ENCODE measurements around the gene SDS.
"Not testable (repeated sequence)": the region's sequence is repeated elsewhere in the genome, so short reads cannot be mapped to it uniquely, and the experiment has no call there.

SDS gene

DNA sequence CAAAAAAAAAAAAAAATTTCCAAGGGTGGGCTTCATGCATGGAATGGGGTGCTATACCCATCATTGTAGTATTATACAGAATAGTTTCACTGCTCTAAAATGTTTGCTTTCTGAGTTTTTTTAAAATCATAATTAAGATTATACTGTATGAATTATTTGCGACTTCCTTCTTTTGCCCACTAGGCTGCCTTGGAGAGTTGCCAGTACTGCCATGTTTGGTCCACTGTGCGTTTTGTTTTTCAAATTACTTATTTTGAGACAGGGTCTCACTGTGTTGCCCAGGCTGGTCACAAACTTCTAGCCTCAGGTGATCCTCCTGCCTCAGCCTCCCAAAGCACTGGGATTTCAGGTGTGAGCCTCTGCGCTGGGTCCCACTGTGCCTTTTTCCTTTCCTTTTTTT is 25.4 kb downstream of the SDS start:
- DNase-seq (ENCODE audit: low read depth in 2 of 2), result no peak

DNA sequence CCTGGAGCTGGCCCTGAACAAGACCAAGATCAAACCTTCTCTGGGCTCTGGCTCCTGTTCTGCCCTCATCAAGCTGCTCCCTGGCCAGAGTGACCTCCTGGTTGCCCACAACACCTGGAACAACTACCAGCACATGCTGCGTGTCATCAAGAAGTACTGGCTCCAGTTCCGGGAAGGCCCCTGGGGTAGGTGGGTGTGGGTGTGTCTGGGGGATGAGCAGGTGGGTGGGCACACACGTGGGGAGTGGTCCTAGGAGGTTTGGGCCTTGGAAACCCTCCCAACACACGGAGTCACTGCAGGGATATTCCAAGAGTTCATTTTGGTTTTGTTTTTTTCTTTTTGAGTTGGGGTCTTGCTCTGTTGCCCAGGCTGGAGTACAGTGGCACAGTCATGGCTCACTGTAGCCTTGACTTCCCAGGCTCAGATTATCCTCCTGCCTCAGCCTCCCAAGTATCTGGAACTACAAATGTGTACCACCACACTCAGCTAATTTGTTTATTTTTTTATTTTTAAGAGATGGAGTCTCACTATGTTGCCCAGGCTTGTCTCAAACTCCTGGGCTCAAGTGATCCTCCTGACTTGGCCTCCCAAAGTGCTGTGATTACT is 28.8 kb downstream of the SDS start:
- DNase-seq (ENCODE audit: low read depth in 2 of 2), result no peak

DNA sequence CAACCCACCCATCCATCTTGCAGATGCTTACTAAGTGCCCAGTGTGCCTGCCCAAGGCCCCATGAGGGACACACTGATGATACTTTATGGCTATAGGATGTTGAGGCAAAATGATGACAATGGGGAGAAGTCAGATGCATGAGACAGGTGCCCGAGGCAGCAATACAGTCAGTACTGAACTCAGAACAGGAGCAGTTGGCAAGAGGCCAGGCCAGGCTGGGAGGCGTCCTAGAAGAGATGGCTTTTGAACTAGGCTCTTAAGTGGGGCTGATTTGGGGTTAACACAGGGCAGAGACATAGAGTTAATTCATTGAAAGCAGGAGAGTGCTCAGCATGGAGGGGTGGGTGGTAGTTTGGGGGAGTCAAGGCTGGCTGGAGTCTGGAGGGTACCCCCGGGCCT is 29.7 kb downstream of the SDS start:
- no peak for DNase-seq (ENCODE audit: low read depth in 2 of 2)

DNA sequence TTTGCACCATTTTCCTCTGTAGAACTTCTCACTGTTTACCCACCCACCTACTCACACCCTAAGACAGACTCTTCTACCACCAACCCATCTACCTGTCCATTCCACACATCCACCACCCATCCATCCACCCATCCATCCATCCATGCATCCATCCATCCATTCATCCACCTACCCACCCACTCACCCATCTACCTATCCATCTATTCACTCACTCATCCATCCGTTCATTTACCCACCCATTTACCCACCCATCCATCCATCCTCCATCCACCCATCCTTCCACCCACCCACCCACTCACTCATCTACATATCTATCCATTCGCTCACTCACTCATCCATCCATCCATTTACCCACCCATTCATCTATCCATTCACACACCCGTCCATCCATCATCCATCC is 30.2 kb downstream of the SDS start:
- DNase-seq (ENCODE audit: low read depth in 2 of 2), result no peak

DNA sequence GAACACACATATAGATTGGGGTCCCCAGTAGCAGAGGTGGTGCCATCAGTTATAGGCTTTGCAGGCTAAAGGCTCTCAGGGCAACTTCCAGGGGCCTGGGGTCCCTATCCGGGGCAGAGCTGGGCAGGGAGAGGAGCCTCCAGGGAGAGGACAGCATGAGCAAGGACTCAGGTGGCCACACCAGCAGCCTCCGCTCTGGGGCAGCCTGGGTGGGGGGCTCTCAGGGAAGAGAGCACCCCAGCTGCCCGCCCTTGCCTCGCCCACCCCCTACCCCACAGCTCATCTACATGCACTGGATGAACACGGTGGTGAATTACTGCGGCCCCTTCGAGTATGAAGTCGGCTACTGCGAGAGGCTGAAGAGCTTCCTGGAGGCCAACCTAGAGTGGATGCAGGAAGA is 31.3 kb downstream of the SDS start:
- no peak for DNase-seq (ENCODE audit: low read depth in 2 of 2)

DNA sequence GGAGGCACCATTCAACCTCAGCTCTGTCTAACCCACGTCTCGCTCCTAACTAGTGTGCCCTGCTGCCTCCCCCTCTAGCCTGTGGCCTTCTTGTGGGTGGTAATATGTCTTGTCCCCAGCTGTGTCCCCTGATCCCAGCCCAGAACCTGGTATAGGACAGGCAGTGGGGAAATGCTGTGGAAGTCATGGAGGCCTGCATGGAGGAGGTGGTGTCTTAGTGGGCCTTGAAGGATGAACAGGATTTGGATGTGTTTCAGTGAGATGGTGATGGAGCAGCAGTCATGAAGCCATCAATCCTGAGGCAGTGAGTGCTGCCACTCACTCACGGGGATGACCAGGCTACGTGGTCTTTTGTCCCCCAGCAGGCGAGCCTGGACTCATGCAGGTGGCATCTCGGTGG is 31.9 kb downstream of the SDS start:
- DNase-seq (ENCODE audit: low read depth in 2 of 2), result no peak

DNA sequence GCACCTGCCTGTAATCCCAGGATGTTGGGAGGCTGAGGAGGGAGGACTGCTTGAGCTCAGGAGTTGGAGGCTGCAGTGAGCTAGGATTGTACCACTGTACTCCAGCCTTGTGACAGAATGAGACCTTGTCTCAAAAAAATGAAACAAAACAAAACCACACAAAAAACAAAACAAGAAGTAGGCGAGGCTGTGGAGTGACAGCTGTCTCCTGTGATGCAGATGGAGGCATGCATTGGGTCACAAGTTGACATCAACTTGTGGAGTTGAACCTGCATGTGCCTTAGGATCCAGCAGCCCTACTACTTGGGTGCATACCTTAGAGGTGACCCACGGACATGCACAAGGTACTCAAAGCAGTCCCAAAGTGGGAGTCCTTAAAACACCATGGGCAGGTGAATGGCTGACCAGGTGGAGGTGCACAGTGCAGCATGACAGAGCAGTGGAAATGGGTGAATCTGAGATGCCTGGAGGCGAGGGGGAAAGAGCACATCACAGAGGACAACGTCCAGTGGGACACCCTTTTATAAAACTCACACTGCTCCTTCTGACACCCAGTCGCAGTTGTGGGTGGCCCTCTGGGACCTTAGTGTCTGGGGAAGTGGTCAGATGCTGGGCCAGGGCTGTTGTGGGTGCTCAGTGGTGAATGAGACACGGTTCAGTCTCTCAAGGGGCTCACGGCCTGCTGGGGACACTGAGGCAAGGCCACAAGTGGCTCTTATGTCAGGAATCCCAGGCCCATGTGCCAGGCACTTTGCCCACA is 32.6 kb downstream of the SDS start:
- no peak for DNase-seq (ENCODE audit: low read depth in 2 of 2)

DNA sequence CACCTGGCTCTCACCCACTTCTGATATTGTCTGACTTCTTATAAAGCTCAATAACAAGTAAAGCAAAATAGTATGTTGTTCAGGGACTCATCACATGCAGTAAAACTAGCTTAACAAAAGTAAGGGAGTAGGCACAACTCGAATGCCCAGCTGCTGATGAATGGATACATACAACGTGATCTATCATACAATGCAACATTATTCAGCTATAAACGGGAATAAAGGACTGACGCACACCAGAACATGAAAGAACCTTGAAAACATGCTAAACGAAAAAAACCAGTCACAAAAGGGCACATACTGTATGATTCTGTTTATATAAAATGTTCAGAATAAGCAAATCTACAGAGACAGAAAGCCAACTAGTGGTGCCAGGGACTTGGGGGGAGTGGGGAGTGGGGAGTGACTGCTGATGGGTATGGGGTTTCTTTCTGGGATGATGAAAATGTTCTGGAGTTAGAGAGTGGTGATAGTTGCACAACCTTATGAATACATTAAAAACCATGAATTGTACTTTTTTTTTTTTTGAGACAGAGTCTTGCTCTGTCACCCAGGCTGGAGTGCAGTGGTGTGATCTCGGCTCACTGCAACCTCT is 34.2 kb downstream of the SDS start:
- no peak for DNase-seq (ENCODE audit: low read depth in 2 of 2)

DNA sequence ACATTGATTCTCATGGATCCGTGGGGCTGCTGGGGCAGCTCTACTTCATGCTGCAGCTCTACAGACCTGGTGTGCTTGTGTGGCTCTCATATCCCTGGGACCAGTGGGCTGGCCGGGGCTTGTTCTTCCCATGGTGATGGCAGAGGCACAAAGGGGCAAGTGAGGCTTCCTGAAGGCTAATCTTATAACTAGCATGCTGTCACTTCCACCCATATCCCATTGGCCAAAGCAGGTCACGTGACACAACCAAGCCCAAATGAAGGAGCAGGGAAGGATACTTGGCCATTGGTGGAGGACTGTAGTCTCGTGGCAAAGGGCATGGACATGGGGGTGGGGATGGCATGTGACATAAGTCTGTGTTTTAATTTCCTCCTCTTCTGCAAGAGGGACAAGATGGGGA is 35.4 kb downstream of the SDS start:
- DNase-seq (ENCODE audit: low read depth in 2 of 2), result no peak

DNA sequence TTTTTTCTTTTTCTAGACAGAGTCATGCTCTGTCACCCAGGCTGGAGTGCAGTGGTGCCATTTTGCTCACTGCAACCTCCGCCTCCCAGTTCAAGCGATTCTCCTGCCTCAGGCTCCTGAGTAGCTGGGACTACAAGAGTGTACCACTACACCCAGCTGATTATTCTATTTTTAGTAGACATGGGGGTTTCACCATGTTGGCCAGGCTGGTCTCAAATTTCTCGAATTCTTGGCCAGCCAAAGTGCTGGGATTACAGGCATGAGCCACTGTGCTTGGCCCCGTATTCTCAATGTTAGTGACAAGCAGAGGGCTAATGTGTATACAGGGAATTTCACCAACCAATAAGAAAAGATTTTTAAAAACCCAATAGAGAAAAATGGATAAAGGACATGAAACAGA is 36.9 kb downstream of the SDS start:
- no peak for DNase-seq (ENCODE audit: low read depth in 2 of 2)

DNA sequence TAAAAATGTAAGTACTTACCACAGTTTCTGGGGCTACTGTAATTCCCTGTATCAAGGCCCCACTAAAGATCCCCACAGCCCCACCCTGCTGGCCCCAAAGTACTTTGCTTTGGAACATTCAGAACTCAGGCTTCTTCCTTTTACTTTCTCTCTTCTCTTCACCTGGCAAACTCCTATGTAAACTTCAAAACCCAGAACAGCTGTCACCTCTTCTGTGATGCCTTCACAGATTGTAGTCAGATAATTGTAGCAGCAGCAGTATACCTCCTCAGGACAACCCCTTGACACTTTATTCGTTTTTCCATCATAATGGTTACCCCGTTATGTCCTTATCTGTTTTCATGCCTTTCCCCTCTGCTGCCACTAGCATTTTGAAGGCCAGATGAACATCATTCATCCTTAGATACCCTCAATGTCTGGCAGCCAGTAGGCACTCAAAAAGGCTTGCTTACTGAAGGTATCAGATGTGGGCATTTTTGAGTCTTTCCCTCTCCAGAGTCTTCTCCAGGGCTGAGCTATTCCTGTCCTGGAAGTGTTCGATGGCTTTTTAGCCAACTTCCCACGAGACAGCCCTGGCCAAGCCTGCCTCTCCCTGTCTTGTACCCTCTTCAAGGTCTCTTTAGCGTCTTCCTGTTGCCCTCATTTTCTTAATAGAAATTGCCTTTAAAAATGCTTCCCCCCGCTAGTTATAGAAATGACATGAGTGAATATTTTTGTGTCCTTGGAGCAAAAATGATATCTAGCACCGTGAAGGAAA is 37.9 kb downstream of the SDS start:
- DNase-seq (ENCODE audit: low read depth in 2 of 2), result no peak

DNA sequence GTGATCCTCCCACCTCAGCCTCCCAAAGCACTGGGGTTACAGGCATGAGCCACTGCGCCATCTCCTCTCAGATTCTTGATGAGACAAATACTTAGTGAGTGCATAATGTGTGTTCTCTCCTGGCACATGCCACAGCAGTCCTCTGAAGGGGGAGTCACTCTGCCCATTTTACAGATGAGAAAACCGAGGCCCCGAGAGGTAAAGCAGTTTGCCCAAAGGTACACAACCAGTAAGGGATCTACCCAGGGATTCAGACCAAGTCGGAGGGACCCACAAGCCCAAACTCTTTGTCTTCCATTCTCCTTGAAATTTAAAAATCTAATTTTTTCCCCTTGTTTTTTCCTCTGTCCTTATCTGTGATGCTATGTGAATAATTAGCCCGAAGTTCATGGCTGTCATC is 39.0 kb downstream of the SDS start:
- DNase-seq (ENCODE audit: low read depth in 2 of 2), result no peak

DNA sequence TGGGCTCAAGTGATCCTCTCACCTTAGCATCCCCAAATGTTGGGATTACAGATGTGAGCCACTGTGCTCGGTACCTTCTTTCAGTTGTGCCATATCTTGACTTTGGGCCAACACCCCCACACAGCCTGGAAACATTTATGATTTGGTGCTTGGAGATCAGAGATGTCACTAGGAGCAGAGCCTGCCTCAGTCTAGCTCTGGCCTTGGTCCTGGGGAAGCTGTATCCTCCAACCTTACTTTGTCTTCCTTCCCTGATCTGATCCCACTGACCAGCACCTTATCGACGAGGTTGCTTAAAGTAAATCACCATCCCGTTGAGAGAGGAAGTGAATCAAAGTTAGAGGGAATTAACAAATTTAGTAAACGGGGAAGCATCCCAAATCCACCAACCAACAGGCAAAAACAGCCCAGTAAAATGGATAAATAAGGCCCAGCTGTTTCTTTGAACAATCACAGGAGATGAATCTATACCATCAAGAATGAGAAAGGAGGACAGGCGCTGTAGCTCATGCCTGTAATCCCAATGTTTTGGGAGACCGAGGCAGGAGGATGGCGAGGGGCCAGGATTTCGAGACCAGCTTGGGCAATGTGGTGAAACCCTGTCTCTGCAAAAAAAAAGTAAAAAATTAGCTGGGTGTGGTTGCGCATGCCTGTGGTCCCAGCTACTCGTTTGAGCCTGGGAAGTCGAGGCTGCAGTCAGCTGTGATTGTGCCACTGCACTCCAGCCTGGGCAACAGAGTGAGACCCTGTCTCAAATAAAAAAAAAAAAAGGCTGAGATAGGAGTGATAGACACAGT is 41.9 kb downstream of the SDS start:
- no peak for DNase-seq (ENCODE audit: low read depth in 2 of 2)

DNA sequence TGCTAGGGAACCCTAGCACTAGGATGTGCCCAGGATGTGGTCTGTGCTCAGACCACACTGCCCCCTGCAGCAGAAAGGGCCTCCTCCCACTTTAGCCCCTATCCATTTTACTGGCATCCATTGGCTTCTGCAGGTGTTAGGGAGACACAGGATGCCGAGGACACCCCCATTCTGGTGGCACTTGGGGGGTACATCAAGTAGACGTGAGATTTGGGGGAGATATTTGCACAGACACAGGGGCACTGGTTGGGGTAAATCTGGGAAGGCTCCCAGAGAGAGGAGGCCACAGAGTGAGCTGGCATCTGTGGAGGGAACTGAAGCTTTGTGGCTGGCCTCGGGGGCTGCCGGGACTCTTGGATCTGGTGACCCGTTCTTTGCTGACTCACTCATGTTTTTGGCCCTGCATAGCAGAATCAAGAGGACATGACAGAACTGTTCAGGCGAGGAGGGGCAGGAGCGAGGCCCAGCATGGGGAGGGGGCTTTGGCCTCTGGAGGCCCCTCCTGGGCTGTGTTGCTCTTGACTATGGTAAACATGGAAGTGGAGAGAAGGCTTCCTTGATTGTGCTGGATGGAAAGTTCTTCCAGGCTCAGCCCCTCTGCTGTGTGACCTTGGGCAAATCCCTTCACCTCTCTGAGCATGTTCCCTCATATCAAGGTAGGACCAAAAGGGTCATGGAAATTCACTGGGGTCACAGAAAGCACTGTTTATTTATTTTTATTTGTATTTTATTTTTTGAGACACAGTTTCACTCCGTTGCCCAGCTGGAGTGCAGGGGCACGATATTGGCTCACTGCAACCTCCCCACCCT is 43.5 kb downstream of the SDS start:
- no peak for DNase-seq (ENCODE audit: low read depth in 2 of 2)

DNA sequence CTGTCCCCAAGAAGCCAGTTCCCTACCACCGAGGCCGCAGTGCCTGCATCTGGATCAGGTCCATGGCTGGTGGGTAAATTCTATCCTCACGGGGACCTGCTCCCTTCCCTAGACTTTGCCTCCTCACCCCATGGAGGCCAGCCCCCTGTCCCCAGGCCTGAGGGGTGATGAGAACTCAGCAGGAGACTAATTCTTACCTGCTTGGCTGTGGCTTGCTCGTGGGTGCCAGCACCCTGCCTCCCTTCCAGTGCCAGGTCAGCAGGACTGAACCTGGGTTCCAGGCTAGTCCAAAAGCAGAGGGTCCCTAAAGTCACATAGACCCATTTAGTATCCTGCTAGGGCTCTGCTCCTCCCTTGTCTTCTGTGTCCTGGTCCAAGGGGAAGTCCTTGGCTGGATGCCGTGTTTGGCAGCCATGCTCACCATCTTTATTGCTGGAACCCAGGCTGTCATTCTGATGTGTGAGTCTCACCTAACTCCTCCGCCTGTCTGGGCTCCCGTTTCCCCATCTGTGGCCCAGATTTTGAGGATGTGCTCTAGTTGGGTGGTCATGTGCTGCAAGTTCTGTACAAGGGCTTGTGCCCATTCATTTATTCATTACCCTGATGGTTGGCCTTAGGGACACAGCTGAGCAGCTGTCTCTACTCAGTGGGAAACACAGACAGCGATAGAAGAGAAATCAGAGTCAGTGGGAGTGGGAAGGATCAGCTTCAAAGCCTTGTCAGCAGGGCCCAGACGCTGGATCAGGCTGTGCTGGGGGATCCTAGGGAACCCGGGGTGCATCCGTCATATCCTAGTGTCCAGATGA is 44.4 kb downstream of the SDS start:
- peak in 1 of 2 donors; percentile 1 for DNase-seq (ENCODE audit: low read depth in 2 of 2)

DNA sequence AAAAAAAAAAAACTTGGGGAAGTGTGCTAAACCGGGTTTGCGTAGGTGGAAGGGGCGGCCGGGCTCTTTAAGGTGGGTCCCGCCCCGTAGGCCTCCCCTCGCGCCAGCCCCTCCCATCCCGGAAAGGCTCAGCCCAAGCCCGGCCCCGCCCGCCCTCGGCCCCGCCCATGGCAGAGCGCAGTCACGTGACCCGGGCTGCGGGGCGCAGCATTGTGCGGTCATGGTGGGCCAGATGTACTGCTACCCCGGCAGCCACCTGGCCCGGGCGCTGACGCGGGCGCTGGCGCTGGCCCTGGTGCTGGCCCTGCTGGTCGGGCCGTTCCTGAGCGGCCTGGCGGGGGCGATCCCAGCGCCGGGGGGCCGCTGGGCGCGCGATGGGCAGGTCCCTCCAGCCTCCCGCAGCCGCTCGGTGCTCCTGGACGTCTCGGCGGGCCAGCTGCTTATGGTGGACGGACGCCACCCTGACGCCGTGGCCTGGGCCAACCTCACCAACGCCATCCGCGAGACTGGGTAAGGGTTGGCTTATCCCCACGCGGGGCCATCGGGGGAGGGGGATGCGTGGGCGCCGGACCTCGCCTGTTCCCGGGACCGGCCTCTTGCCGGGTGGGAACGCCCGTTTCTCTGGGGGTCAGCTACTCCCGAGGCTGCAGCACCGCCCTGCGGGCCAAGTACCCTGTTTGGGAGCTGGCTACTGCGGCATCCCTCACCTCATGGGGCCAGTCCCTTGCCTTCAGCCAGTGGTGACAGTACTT is 45.1 kb downstream of the SDS start, which contains the start of gene PLBD2:
PLBD2 (plus strand) TSS at position 207 of the 752 bp plus-strand sequence; CDS start at position 221, 14 bp downstream.
- peak; percentile 91 to 93 for DNase-seq (ENCODE audit: low read depth in 2 of 2)

DNA sequence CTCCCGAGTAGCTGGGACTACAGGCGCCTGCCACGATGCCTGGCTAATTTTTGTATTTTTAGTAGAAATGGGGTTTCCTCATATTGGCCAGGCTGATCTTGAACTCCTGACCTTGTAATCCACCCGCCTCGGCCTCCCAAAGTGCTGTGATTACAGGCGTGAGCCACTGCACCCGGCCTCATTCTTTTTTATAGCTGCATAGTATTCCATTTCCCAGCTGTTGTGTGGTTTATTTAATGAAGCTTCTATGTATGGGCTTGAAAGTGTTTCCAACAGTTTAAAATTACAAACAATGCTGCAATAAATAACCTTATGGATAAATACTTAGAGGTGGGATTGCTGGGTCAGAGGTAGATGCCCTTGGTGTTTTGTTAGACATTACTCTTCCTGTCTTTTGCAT is 49.5 kb downstream of the SDS start:
- DNase-seq (ENCODE audit: low read depth in 2 of 2), result not testable (repeated sequence)

DNA sequence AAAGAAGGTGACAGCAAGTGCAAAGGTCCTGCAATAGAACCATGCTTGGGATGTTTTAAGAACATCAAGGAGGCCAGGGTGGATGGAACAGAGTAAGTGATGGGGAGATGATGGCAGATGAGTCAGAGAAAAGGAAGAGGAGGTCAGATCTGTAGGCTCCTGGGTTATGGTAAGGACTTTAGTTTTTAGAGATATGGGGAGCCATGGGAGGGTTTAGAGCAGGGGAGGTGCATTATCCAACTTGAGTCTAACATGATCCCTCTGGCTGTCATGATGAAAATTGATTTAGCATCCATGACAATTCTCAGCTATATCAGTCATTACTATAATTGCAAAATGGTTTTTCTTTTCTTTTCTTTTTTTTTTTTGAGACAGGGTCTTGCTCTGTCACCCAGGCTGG is 52.6 kb downstream of the SDS start:
- DNase-seq (ENCODE audit: low read depth in 2 of 2), result no peak

DNA sequence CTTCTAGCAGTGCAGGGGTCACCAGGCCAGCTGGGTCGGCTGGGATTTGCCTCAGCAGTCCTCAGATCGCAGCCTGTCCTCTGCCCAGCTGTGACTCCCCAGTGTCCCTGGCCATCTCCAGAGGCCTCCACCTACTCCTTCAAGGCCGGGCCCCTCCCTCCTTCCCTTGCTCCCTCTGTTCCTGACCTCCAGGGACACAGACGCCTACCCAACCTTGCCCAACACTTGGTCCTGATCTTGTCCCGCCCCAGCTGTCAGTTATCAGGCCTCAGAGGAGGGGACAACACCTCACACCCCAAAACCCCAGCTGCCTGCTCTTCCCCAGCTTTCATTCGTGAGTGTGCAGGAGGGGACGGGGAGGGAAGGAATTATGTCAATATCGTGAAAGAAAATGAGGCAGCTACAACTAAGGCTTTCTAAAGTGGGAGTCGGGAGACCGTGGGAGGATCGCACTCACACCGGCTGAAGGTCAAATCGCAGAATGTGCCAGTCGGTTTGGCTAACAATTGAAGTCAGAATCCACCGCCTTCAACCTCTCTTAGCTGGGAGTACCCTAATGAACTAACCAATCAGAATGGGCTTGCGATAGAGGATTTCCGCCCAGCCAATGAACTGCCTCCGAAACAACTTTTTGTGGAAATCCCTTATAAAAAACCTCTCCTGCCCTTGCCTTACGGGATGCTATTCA is 54.7 kb downstream of the SDS start:
- no peak for DNase-seq (ENCODE audit: low read depth in 2 of 2)

All from activated CD4-positive, alpha-beta T cell treated with anti-CD3 and anti-CD28 coated beads for 24 hours (primary cell).